Myocyte (in vitro differentiated cells): ENCODE data around the gene TRIO. TPM values are rescaled to one million over a fixed set of nuclear protein-coding genes. Genes with fewer than 3 reads are reported as not detected.

Experiments used
- DNase-seq: peaks from one replicate; pipeline ENCODE4 v3.0.0-alpha.2; 2012; ENCODE audit warnings: low read depth
- total RNA-seq: library from RNA; depleted of rRNA; stranded (reverse); fragments of >200 nt; gene quantifications from 2 replicates; pipeline ENCODE4 v1.2.3, GENCODE V29; 2014

Gene TRIO
- total RNA-seq, 1 donor from 2014 or later = 126 TPM

DNA sequence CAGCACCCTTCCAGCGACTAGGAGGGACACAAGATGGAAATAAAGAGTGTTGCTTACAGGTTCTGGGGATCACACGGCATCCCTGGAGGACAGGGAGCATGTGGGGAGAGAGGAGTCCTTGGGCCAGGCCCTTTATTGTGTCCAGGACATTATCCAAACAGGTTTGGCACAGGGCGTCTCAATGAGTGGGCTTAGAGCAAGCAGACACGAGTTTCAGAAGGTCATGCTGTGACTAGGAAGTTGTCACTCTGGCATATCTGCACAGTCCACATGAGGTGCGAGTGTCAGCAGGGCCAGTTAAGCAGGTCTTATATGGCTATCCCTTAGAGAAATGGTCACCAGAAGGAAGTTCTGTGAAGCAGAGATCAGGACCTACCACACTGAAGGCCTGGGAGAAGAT is 263.9 kb downstream of the TRIO start:
- DNase-seq = no peak

DNA sequence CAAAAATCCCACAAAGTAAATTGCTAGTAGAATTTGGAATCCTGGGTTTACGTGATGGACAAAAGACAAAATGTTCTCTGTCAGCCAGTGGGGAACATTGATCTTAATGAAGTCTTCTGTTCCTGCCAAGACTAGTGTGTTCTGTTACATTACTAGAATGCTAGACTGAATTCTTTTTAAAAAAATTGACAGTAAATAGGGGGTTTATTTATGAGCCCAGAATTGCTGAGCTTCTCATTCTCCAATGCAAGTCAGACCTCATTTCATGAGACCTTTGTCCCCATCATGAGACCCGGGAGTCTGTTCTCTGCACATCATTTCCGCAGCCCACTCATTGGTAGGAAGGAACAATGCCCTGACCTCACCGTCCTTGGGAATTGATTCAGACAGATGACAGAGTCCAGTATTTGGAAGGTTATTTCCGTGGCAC is 264.6 kb downstream of the TRIO start:
- DNase-seq = no peak

DNA sequence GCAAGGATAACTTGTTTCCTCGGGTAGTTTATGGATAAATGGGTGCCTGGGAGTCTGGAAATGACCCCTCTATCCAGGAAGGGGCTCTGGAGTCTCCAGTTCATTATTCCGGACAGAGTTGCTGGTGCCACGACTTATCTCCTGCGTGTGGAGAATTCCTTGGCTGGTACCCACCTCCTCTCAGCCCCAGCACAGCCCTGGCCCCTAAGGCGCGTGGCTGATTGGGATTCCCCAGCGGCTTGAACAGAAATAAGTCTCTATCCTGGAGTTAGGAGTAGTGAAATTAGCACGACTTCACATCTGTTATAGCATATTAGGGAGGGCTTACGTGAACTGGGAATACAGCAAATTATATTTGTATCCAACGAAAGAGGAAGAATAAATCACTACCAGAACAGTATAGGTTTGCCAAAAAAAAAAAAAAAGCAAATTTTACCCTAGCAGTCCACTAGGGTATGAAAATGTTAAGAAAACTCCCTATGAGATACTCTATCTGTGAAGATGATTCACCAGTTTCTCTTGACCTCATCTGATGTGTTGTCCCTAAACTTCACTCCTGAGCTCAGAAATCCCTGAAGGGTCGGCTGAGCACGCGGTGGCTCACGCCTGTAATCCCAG is 265.9 kb downstream of the TRIO start:
- DNase-seq = no peak

DNA sequence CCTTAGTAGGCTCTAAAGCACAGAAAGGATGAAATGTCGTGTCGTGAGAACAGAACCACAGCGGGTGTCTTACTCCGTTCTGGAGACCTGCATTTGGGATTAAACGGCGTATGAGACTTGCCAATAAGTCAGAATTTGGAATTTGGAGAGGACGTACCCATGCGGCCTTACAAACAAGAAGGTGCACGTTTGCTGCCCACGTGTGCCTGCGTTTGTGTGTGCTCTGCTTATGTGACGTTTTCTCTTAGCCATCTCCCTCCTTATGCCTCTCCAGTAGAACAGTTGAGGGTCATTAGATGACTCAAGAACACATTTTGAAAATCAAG is 266.9 kb downstream of the TRIO start:
- no peak for DNase-seq

DNA sequence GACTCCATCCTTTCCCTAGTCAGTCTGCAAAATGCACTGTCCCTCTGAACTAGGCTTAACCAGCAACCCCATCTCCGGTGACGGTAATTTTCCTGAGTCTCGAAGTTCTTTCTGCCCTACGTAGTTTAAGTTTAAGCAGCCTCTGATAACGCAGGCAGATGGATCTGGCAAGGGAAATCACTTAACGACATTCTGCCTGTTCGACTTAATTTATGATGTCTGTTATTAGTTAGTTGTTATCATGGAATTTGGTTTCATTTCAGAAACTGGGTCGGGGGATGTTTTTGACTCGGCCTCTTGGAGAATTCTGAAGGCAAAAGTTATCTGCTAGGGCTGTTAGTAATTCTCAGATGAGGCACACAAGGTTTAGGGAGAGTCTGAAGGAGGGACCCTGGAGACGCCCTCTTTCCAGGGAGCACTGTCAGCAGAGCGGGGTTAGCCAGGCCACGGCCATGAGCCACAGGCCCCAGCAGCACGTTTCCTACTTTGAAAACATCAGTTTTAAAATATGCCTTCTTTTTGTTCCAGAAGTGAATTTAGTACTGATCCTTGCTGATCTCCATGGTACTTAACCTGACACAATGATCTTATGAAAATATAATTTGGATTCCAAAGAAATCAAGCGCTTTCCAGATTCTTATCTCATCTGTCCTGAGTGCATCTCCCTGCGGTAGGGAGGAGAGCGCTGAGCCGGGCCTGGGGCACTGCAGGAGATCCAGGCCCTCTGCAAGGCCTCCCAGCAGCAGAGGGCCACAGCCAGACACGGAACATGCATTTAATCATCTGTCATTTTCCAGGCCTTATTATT is 267.5 kb downstream of the TRIO start:
- no peak for DNase-seq

DNA sequence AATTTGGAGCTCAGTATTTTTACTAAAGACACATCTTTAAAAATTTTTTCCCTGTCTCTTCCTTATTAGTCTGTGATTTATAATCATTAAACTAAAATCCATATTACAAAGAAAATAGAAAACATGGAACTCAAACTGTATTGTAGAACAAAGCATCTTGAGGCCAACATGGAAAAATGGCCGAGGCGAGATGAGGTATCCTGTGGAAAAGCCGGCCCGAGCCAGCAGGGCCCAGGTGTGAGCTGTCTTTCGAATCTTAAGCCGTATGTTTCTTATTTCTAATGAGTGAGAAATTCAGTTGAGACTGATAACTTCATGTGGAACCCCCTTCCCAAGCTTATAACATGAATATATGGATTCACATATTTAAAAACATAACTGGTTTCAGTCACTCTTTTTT is 268.1 kb downstream of the TRIO start:
- no peak for DNase-seq

DNA sequence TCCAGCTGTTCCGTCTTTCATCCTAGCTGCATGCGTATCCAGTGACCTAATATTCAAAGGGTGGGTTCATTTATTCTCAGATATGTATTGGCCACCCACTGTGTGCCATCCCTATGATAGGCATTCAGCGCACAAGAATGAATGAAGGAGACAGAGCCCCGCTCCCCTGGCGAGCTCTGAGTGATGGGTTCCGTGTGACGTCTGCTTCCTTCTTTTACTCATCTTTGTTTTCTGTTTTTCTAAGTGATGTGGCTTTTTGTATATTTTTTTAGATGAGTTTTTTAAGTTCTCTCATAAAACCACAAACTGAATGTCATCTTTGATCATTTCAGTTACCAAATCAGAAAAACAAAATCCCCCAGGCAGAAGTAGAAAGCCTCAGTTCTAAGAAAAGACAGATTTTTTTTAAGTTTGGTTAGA is 270.2 kb downstream of the TRIO start:
- DNase-seq = no peak

DNA sequence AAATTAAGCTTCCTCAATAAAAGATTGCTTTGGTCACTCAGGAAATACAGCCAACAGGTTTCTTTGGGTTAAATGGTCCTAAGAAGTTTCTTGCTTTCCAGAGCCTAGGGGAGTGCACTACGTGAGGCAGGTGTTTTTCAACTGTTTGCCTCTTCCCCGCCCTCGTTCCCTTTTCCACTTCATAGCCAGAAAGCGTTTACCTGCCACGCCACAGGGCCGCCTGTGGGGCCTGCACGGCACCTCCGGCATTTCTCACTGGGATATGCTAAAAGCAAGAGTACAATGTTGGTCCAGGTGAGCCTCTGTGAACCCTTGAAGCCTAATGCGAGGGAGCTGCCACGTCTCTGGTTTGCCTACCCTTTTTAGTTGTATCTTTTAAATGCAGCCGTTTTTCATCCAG is 270.9 kb downstream of the TRIO start:
- no peak for DNase-seq

DNA sequence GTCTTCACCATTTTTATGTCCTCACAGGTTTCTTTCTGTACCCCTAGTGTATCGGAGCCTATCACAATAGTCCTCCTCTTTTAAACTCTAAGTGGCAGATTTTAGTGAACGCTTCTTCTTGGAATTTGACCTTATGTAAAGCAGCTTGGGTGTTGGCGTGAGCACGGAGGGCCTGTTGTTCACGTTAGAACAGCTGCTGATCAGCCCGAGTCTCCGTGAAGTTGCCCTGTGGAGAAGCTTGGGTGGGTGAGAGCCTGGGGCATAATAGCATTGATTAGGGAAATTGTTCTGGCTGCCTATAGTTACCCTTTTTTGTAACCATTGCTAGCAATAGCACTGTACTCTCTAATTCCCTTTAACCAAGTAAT is 271.5 kb downstream of the TRIO start:
- no peak for DNase-seq

DNA sequence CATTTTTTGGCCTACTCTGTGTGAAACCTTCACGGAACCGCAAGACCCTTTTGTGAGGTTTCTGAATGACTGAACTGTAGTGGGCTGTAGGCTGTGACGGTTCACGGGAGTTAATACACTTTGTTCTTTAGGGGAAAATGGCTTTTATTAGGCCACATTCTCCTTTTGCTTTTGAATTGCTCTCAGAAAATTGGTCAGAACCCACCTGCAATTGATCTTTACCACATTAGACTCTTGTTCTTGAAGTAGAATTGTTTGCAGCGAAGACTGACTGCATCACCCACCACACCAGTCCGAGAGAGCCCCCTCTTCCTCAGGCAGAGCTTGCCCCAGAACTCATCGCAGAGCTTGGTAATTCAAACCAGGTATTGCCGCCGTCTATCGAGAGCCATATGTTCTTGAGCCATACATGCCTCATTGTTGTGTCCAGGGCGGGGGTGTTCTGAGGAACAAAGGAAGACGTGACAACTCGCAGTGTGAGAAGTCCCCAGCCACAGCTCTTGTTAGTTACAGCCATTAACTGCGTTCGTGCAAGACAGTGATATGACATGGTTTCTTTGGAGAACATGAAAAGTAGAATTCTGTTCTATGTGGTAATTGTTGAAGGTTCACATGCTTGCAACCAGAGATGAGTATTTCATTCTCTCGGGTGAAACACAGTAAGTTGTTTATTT is 272.0 kb downstream of the TRIO start:
- no peak for DNase-seq

DNA sequence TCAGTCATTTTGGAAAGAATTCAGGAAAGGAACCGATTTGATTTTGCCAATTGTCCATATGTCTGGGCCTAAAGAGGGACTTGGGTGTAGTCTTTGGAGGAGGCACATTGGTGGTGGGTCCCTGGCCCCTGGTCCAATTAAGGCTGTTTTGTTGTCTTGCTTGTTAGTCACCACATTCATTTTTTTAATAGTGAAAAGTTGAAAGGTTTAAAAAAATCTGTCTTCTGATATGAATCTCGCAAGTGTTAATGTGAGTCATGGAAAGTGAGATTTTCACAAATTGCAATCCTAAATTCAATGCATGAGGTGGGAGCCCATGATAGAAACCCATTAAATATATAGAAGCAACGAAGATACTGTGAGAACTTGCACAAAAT is 272.5 kb downstream of the TRIO start:
- DNase-seq = no peak

DNA sequence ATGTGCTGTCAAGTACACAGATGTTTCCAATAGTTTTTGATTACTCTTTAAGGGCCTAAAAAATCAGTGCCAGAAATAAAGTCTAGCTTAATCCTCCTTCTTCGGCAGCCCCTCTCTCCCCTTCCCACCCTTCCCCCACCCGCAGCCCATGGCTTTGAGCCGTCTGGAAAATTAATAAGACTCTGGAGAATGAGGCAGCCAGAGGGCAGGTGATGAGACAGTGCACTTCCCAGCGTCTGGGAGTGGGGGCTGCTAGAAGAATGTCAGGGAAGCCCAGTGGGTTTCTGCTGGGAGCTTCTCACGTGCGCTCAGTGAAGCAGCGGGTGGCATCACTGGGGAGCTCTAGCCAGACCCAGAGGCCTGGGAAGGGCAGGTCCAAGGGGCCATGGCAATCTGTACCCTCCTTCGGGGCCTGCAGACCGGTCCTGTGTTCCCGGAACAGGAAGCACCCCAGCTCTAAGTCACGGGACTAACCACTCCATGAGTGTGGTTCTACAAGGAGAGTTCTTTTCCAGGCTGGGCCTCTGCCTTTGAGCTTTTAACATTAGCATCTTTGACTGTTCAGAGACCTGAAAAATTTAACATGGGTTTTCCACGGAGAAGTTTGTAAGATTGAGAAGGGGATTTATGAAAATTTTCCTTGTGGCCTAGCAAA is 273.6 kb downstream of the TRIO start:
- no peak for DNase-seq

DNA sequence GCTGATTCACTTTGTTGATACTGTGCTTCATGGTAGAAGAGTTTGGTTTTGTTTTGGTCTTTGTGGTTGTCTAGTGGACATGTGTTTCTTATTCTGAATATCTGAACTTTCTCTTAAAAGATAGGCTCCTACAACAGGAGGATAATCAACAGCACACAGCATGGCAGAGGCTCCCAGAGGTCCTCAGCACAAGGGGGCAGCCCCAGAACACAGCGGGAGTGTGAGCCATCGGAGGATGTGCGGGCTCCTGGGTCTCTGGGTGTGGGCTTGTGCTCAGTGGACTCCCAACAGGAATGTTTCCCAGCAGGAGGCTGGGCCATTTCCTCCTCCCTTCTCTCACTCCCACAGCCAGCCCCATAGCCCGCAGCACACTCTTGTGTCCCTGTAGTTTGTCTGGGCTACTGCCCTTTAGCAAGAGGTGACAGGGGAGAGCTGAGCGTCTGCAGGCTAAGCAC is 274.2 kb downstream of the TRIO start:
- no peak for DNase-seq

DNA sequence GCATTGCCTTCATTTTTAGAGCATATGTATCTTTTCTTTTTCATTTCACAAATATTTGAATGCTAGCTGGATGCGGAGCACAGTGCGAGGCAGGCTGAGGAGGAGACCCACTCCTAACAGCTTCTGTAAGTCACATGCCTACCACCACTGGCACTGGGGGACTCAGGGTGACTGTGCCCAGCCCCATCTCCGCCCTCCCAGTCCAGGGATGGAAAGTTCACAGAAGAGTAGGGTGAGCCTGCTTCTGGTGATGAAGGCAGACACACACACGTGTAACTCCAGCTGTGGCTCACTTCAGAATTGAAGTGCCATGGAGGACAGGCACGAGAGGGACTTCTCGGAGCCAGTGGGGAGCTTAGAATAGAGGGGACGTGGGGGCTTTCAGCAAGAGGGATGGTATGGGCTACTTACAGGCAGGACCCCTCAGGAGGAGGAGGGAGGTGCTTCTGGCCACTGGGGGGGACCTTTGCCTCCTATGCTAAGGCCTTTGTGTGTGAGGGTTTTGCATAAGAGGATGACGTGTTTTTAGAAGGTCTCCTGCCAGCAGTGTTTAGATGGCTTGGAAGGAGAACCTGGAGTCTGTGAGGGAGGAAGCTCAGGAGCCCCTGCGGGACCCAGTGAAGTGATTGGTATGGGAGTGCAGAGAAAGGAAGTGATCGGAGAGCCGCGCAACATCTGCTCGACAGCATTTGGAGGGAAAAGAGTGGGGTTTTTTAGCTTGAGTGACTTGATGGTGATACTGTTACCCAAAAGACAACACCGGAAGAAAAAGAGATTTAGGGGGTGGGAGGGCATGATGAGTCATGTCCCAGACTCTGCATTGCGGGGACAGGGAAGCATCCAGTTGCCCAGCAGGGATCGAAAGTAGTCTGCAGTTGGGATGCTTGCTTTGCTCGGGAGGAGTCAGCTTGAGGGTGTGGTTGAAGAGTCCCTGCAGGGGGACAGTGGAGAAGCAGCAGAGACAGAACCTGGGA is 274.9 kb downstream of the TRIO start:
- DNase-seq = no peak

DNA sequence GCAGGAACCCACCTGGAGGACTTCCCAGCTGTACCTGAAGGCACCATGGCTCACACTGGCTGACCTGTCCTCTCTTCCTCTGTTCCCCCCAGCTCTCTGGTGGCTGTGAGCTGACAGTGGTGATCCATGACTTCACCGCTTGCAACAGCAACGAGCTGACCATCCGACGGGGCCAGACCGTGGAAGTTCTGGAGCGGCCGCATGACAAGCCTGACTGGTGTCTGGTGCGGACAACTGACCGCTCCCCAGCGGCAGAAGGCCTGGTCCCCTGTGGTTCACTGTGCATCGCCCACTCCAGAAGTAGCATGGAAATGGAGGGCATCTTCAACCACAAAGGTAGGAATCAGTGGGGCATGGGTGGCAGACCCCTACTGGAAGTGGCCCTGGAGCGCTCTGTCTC is 276.5 kb downstream of the TRIO start:
- no peak for DNase-seq

DNA sequence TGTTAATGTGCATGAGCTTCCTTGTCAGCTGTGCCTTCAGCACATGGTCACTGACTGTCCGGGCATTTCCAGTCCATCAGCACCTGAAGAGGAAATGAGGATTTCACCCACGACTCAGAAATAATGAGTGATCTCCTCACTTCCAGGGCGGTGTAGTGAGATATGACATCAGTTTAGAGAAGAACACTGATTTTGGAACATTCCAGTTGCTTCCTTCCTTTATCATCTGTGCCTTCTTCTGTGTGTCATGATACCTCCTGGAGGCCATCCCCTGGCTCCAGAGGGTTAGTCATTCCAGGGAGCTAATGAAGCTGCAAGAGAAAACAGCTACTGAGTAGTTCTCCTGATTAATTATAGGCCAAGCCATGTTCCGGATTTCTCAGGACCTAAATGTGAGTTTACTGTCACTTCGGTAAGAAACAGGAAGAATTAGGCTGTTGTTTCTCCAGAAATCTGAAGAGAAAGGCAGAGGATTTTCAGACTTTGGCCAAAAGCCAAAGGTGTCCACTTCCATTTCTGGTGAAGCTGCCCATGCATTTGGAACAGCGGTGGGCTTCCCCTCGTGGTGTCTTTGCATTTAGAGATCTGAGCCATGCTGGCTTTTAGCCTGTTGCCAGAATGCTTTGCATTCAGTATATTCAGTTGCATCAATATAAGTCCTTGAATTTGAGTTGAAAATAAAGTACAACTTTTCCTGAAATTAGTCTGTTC is 277.1 kb downstream of the TRIO start:
- no peak for DNase-seq

DNA sequence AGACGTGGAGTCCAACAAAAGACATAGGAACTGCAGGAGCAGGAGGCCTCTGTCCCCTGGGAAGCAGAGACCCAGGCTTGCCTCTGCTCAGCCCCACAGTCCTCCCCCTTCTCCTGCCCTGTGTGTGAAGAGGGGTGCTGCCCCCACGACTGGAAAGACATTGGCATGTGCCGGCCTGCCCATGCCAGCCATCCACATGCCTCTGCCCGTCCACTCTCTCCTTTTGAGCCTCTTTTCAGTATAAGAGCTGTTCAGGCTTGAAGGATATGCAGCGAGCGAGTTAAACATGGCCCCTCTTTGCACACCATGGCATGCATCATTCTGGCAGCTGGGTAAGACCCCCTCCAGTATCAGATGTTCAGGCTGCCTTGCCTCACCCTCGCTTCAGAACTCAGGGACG is 278.7 kb downstream of the TRIO start:
- no peak for DNase-seq

DNA sequence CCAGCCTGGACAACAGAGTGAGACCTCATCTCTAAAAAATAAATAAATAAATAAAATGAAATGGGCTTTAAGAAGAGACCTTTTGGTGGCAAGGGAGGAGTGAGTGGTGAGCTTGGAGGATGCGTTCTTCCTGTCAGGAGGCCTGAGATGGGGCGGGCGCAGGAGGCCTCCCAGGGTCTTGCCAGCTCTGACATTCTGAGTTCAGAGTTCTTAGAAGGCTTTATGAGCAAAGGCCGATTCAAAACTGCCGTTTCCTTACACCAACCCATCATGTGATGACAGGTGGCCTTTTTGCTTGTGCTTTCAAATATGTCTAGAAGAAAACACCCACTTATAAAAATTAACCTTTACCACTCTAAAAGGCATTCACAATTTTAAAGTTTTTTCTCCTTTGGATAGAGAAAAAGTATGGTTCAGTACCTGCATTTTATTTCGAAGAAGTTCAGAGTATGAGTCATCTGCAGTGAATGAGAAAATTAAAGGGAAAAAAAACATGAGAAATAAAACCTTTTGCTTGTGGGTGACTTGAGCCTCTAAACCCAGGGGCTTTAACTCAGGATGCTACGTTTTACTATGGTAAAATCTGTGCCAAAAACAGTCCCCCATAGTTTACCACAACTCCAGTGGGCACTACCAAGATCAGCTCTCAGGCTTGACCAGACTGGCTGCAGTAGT is 281.0 kb downstream of the TRIO start:
- DNase-seq = no peak

DNA sequence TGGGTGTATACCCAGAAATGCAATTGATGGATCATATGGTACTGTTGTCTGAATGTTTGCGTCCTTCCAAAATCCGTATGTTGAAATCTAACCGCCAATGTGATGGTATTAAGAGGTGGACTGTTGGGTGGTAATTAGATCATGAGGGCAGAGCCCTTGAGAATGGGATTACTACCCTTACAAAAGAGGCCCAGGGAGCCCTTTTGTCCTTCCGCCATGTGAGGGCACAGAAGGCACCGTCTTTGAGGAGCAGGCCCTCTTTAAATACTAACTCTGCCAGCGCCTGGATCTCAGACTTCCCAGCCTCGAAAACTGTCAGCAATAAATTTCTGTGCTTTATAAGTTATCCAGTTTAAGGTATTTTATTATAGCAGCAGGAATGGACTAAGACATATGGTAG is 282.4 kb downstream of the TRIO start:
- DNase-seq = no peak

DNA sequence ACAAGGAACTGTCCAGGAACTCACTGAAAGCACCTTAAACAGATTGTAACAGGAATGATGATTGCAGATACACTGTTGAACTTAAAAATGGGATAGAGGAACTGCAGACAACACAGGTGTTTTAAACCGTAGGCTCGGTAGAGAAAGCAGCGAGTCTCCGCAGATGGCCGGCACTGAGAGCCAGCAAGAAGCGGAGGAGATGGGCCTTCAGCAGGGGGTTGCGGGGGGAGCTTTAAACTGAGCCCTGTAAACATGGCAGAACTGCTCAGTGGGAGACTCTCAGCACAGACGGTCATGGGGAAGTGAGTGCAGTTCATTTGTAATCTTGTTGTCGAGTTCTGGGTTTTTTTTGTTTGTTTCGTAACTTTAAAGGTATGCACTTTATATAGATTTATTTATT is 283.4 kb downstream of the TRIO start:
- no peak for DNase-seq
